ENCODE results near the gene CTSS. TPM values are rescaled to one million over a fixed set of nuclear protein-coding genes. Genes with fewer than 3 reads are reported as not detected.

CTSS gene
- 10 to 100 TPM; 65.8 to 73.2 TPM for total RNA-seq

DNA sequence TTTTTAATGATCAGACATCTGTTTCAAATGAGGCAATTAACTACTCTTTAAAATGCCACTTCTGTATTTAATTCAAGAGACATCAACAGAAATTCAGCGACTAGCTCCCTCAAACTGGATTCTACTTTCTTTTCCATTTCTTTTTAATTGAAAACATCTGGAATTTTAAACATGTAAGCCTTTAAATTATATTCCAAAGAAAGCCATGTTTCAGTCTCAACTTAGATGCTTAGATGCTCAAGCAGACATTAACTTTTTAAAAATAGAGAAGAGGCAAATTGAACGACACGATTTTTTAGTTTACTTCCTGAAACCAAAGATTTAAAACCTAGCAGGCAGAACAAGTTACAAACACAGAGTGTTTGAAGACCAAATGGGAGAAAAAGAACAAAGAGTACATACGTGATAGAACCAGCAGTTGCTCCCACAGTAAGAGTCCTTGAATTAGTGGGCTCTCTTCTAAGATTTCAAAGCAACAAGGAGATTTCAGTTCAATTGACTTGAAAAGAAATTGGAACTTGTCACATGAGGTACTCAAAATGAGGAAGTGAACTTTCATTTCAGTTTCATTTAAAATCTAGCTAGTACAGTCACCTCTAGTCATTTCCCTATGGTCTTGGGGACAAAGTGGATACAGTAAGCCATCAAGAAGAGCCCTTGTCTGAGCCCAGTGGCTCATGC is at the start of gene CTSS:
Gene CTSS (minus strand): TSS at position 483 of the 681 bp plus-strand sequence. CDS start 1,015 bp downstream, outside the sequence.
- peak; percentile 25 for DNase-seq
- POLR2A ChIA-PET = interaction anchor here (1.9 kb wide), 1 partner anchor 208 kb away, joined by 5 read pairs; no protein-coding TSS in a partner anchor
- H3K9me3 Mint-ChIP-seq (ENCODE audit: insufficient read depth) = peaks cover 2% of the 10 kb centered on the region
- peaks cover under 1% of the 10 kb centered on the region for H3K27me3 Mint-ChIP-seq (ENCODE audit: low read depth)
- H3K4me3 Mint-ChIP-seq = peak within 1 kb of the TSS; percentile 96
- peaks cover 29% of the 10 kb centered on the region for H3K36me3 Mint-ChIP-seq (ENCODE audit: low read depth)
- CTCF ChIA-PET = interaction anchor here (0.7 to 2.6 kb wide), 5 partner anchors 9 to 238 kb away, joined by 3 to 10 read pairs (median 3); no protein-coding TSS in a partner anchor
- peaks cover 36% of the 10 kb centered on the region for H3K4me1 Mint-ChIP-seq (ENCODE audit: low read depth)
- ATAC-seq = peak; percentile 80
- H3K27ac Mint-ChIP-seq = peak within 1 kb of the TSS; percentile 96

DNA sequence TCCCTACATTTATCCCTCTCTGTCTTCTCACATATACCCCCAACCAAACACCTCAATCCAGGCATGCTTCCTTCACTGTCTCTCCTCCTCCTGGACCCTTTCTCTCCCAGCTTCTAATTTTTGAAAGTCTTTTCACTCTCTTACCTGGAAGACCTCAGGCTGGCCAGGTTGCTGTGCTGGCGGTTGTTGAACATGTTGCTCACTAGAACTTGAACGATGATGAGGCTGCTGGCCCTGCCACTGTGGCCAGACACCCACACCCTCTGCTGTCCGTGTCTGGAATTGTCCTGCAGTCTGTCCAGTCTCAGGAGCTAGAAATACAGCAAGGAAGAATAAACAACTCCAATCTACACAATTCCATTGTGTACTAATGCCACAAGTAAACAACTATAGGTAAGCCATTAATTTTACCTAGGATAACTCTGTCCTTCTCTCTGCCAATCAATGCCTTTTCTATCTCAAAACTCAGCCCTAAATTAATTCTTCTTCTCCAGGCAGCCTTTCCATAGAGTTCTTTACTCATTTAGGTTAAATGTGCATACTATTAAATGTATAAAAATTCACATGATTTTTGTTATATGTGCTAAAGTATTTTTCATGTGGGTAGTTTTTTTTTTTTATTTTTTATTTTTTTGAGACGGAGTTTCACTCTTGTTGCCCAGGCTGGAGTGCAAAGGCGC is 47.6 kb upstream of the CTSS start:
- Mint-ChIP-seq H3K4me3 (no peak overlapping the region), H3K27me3 (ENCODE audit: low read depth) (no peaks in the 10 kb centered on the region), H3K9me3 (ENCODE audit: insufficient read depth) (no peaks in the 10 kb centered on the region), H3K27ac (no peak overlapping the region), H3K4me1 (ENCODE audit: low read depth) (peaks cover 2% of the 10 kb centered on the region), H3K36me3 (ENCODE audit: low read depth) (peaks cover 23% of the 10 kb centered on the region)
- CTCF ChIA-PET = interaction anchor here (0.7 to 1.1 kb wide), 2 partner anchors 18 to 116 kb away, joined by 4 read pairs; partner anchors contain the start of gene GOLPH3L
- no peak for ATAC-seq
- DNase-seq = no peak
- POLR2A ChIA-PET = no interaction called here

DNA sequence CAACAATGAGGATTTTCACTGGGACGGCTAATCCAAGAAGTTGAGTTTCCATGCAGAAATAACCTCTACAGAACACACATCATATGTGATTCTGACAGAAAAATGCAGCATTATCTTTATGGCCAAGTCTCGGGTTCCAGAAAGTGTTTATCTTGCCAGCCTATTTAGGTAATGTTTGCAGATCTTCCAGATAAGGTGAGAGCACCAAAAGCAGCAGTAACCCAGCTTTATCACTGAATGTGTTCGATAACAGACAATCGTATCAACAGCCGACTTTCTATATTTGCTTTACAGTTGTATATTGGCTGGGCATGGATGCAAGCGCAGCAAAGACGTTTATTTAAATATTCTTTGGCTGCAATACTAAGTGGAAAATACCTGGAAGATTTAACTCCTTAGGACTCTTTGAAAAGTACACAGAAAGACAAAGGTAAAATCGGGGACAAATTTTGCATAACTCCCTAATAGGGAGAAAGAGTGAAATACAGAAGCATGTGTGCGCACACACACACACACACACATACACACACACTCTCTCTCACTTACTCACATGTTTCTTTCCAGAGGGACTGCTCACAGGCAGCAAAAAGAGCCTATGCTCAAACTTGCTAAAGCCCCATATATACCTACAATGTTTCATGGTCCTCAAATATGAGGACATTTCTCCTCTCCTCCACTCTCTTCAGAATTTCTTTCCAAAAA is 45.5 kb upstream of the CTSS start:
- Mint-ChIP-seq H3K27me3 (ENCODE audit: low read depth) (no peaks in the 10 kb centered on the region), H3K27ac (no peak overlapping the region), H3K4me1 (ENCODE audit: low read depth) (peaks cover 18% of the 10 kb centered on the region), H3K4me3 (no peak overlapping the region), H3K36me3 (ENCODE audit: low read depth) (peaks cover 10% of the 10 kb centered on the region), H3K9me3 (ENCODE audit: insufficient read depth) (no peaks in the 10 kb centered on the region)
- CTCF ChIA-PET = interaction anchor here (1.0 to 1.2 kb wide), 3 partner anchors 10 to 250 kb away, joined by 3 read pairs; no protein-coding TSS in a partner anchor
- POLR2A ChIA-PET = interaction anchor here (0.7 kb wide), 1 partner anchor 111 kb away, joined by 3 read pairs; no protein-coding TSS in a partner anchor
- DNase-seq = no peak
- no peak for ATAC-seq

DNA sequence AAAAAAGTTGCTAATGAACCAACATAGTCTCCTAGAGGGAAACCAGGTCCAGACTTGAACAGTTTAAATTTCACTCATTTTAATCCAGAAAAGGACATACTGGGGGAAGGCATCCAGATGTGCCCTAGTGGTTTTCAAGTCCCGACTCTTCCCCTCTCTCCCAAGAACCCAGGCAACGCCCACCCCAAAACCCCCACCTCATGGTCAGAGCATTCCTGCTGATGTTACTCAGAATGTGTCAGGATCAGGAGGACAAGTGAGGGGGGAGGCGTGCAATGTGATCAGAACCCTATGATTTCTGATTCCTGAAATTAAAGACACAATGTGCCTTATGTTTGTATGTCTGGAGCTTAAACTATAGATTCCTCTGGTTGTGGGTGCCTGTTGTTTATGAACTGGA is 44.1 kb upstream of the CTSS start:
- peaks cover 6% of the 10 kb centered on the region for H3K36me3 Mint-ChIP-seq (ENCODE audit: low read depth)
- no peaks in the 10 kb centered on the region for H3K9me3 Mint-ChIP-seq (ENCODE audit: insufficient read depth)
- peaks cover 18% of the 10 kb centered on the region for H3K4me1 Mint-ChIP-seq (ENCODE audit: low read depth)
- DNase-seq (no peak), ATAC-seq (no peak)
- no peak overlapping the region for H3K4me3 Mint-ChIP-seq
- no peaks in the 10 kb centered on the region for H3K27me3 Mint-ChIP-seq (ENCODE audit: low read depth)
- POLR2A ChIA-PET = no interaction called here
- no peak overlapping the region for H3K27ac Mint-ChIP-seq
- CTCF ChIA-PET = interaction anchor here (1.3 kb wide), 1 partner anchor 250 kb away, joined by 3 read pairs; no protein-coding TSS in a partner anchor

DNA sequence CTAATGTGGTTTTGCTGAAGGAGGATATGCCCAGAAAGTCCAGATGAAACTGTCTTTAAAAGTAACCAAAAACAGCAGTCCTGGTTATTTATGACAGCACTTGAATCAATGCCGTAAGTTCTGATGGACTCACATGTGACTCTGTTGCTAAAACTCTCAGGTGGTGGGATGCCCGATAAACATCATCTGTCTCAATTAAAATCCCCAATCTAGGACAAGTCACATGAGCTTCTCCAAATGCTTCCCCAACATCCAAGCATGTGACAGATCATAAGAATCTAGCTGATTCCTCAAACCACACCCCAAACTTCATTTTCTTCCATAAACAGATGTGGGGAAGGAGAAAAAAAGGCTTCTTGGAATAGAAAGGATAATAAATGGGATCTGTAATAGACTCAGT is 43.3 kb upstream of the CTSS start:
- H3K36me3 Mint-ChIP-seq (ENCODE audit: low read depth) = peaks cover 2% of the 10 kb centered on the region
- no peak overlapping the region for H3K4me3 Mint-ChIP-seq
- no peaks in the 10 kb centered on the region for H3K27me3 Mint-ChIP-seq (ENCODE audit: low read depth)
- H3K4me1 Mint-ChIP-seq (ENCODE audit: low read depth) = peaks cover 18% of the 10 kb centered on the region
- CTCF ChIA-PET = interaction anchor here (1.0 to 1.6 kb wide), 5 partner anchors 111 to 249 kb away, joined by 3 to 6 read pairs (median 3); partner anchors contain the start of gene GOLPH3L
- DNase-seq (no peak), ATAC-seq (no peak)
- POLR2A ChIA-PET = no interaction called here
- H3K9me3 Mint-ChIP-seq (ENCODE audit: insufficient read depth) = no peaks in the 10 kb centered on the region
- no peak overlapping the region for H3K27ac Mint-ChIP-seq

DNA sequence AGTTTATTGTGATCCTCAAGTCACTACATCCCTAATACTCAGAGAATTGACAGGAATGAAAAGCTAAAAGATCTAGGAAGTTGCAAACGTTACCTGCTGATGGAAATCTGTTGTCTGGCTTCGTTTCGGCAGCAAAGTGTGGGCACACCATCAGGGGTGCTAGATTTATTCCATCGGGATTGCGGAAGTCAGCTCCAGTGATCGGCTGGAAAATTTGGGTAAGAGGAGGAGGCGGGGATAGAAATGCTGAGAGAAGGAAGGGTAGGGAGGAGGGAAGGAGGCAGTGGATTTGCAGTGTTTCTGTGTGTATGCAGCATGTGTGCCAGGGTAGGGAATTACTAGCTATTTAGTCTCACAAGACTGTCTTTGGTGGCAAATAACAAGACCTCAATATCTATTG is 42.5 kb upstream of the CTSS start, which contains the start of gene CTSK:
Gene CTSK (minus strand): TSS at position 140 of the 400 bp plus-strand sequence. CDS start 1,455 bp downstream, outside the sequence.
- Mint-ChIP-seq H3K27me3 (ENCODE audit: low read depth) (no peaks in the 10 kb centered on the region), H3K27ac (no peak within 1 kb of the TSS), H3K4me3 (no peak within 1 kb of the TSS), H3K36me3 (ENCODE audit: low read depth) (no peaks in the 10 kb centered on the region), H3K9me3 (ENCODE audit: insufficient read depth) (no peaks in the 10 kb centered on the region), H3K4me1 (ENCODE audit: low read depth) (peaks cover 18% of the 10 kb centered on the region)
- DNase-seq (no peak), ATAC-seq (no peak)
- POLR2A ChIA-PET = interaction anchor here (1.1 kb wide), 1 partner anchor 248 kb away, joined by 3 read pairs; no protein-coding TSS in a partner anchor
- CTCF ChIA-PET = interaction anchor here (1.0 to 1.6 kb wide), 5 partner anchors 111 to 248 kb away, joined by 3 to 6 read pairs (median 3); partner anchors contain the start of gene GOLPH3L

DNA sequence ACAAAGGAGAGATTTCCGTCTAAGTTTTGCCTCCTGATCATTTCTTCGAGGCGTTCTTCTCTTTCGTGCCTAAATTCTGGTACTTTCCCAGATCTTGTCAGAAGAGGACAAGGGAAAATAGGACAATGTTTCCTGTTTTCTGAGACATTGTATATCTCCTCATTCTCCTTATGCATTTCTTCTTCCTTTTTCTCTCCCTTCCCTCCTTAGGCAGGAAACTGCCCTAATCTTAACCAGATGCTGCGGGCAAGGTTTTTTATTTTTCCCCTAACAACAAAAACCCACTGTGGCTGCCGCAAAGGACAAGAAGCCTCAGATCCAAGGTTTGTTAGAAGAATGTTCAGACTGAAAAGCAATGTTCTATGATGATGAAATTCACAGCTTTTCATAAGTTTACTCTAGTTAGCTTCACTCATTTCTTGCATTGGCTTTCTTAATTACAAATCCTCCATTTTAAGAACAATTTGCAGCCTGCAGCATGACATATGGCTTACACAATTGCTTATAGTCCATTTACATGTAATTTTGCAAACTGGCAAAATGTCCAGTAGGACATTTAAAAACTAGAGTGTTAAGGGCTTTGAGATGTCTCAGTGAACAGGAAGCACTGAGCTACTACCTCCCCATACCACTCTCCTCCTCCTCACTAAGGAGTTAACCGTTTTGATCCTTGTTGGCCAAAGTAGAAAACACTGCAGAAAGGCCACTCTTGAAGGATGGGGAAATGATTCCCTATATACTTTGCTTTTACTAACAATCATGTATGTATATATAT is 41.9 kb upstream of the CTSS start:
- Mint-ChIP-seq H3K36me3 (ENCODE audit: low read depth) (no peaks in the 10 kb centered on the region), H3K27me3 (ENCODE audit: low read depth) (no peaks in the 10 kb centered on the region), H3K9me3 (ENCODE audit: insufficient read depth) (no peaks in the 10 kb centered on the region), H3K27ac (no peak overlapping the region), H3K4me1 (ENCODE audit: low read depth) (peaks cover 18% of the 10 kb centered on the region), H3K4me3 (no peak overlapping the region)
- DNase-seq (no peak), ATAC-seq (no peak)
- POLR2A ChIA-PET = interaction anchor here (1.1 kb wide), 1 partner anchor 247 kb away, joined by 3 read pairs; no protein-coding TSS in a partner anchor
- CTCF ChIA-PET = interaction anchor here (1.0 to 1.6 kb wide), 4 partner anchors 110 to 248 kb away, joined by 3 to 6 read pairs (median 3); partner anchors contain the start of gene GOLPH3L

DNA sequence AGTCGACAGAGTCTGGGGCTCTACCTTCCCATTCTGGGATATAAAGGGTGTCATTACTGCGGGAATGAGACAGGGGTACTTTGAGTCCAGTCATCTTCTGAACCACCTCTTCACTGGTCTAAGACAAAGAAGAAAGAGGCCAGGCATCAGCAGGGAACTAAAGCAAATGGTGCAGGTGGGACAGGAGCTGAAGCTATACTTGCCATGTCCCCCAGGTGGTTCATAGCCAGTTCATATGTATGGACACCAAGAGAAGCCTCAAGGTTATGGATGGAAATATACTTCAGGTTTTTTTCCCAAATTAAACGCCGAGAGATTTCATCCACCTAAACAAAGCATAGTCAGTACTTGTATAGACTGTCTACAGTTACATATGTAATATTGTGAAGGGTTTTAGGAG is 40.3 kb upstream of the CTSS start:
- Mint-ChIP-seq H3K27ac (no peak overlapping the region), H3K36me3 (ENCODE audit: low read depth) (no peaks in the 10 kb centered on the region), H3K27me3 (ENCODE audit: low read depth) (no peaks in the 10 kb centered on the region), H3K4me3 (no peak overlapping the region), H3K4me1 (ENCODE audit: low read depth) (peaks cover 18% of the 10 kb centered on the region), H3K9me3 (ENCODE audit: insufficient read depth) (no peaks in the 10 kb centered on the region)
- ChIA-PET CTCF (no interaction called here), POLR2A (no interaction called here)
- ATAC-seq = no peak
- DNase-seq = no peak

DNA sequence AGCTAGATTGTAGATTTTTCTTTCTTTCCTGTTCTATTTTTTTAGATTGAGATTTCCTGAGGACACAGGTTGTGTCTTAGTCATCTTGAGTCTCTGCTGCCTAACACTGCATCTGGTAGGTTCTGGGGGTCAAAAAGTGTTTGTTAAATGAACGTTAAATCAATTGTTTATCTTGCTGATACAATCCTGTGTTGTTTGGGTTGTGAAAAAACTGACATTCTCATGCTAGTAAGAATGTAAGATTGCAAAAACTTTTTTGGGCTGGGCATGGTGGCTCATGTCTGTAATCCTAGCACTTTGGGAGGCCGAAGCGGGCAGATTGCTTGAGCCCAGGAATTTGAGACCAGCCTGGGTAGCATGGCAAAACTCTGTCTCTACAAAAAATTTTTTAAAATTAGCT is 39.1 kb upstream of the CTSS start:
- ChIA-PET CTCF (interaction anchor here (0.9 to 1.4 kb wide), 2 partner anchors 78 to 117 kb away, joined by 3 to 4 read pairs; no protein-coding TSS in a partner anchor), POLR2A (no interaction called here)
- H3K27ac Mint-ChIP-seq = no peak overlapping the region
- peaks cover 18% of the 10 kb centered on the region for H3K4me1 Mint-ChIP-seq (ENCODE audit: low read depth)
- no peaks in the 10 kb centered on the region for H3K27me3 Mint-ChIP-seq (ENCODE audit: low read depth)
- DNase-seq (no peak), ATAC-seq (no peak)
- no peaks in the 10 kb centered on the region for H3K36me3 Mint-ChIP-seq (ENCODE audit: low read depth)
- no peak overlapping the region for H3K4me3 Mint-ChIP-seq
- no peaks in the 10 kb centered on the region for H3K9me3 Mint-ChIP-seq (ENCODE audit: insufficient read depth)

DNA sequence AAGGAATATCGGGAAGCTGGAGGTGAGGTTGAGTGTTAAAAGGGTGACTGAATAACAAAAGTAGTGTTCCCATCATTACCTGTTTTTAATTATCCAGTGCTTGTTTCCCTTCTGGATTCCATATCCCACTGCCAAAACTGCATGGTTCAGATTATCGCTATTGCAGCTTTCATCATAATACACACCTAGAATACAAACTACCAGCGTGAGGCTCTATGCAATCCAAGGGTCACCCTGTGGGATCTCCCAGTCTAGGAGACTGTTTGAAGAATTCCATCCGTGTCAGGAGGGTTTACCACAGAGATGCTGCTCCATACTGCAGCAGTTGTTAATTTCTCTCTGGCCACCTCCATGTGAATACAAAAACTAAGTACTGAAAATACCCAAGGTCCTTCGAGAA is 33.5 kb upstream of the CTSS start:
- ChIA-PET CTCF (no interaction called here), POLR2A (no interaction called here)
- DNase-seq (no peak), ATAC-seq (no peak)
- Mint-ChIP-seq H3K27ac (no peak overlapping the region), H3K9me3 (ENCODE audit: insufficient read depth) (no peaks in the 10 kb centered on the region), H3K27me3 (ENCODE audit: low read depth) (no peaks in the 10 kb centered on the region), H3K4me3 (no peak overlapping the region), H3K4me1 (ENCODE audit: low read depth) (no peaks in the 10 kb centered on the region), H3K36me3 (ENCODE audit: low read depth) (peaks cover 24% of the 10 kb centered on the region)

DNA sequence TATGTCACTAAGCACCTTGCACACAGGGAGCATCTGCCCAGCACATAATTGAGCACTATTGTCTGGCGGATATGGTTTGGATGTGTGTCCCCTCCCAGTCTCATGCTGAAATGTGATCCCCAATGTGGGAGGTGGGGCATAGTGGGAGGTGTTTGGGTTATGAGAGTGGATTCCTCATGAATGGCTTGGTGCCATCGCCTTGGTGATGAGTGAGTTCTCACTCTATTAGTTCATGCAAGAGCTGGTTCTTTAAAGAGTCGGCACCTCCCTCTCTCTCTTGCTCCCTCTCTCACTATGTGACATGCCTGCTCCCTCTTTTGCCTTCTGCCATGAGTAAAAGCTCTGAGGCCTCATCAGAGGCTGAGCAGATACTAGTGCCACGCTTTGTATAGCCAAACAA is 32.9 kb upstream of the CTSS start:
- H3K9me3 Mint-ChIP-seq (ENCODE audit: insufficient read depth) = no peaks in the 10 kb centered on the region
- H3K36me3 Mint-ChIP-seq (ENCODE audit: low read depth) = peaks cover 24% of the 10 kb centered on the region
- no peak overlapping the region for H3K27ac Mint-ChIP-seq
- CTCF ChIA-PET = no interaction called here
- no peaks in the 10 kb centered on the region for H3K4me1 Mint-ChIP-seq (ENCODE audit: low read depth)
- ATAC-seq = no peak
- H3K27me3 Mint-ChIP-seq (ENCODE audit: low read depth) = no peaks in the 10 kb centered on the region
- no peak for DNase-seq
- POLR2A ChIA-PET = no interaction called here
- H3K4me3 Mint-ChIP-seq = no peak overlapping the region

Data from activated CD8-positive, alpha-beta T cell treated with anti-CD3 and anti-CD28 coated beads, Interleukin-2, amount 10 ng/mL, durations not matched to agents 7 days and 5 days (primary cell).